GM19467 (cell line): ENCODE data around the gene KRTAP5-1.

Source experiments
- ATAC-seq: cut with Tn5 transposase; IDR thresholded peaks from one replicate; pipeline ENCODE4 v1.9.1; 2021; ENCODE audit warnings: mild to moderate bottlenecking, moderate library complexity; ENCODE audit not compliant: unreplicated experiment

KRTAP5-1 gene

DNA sequence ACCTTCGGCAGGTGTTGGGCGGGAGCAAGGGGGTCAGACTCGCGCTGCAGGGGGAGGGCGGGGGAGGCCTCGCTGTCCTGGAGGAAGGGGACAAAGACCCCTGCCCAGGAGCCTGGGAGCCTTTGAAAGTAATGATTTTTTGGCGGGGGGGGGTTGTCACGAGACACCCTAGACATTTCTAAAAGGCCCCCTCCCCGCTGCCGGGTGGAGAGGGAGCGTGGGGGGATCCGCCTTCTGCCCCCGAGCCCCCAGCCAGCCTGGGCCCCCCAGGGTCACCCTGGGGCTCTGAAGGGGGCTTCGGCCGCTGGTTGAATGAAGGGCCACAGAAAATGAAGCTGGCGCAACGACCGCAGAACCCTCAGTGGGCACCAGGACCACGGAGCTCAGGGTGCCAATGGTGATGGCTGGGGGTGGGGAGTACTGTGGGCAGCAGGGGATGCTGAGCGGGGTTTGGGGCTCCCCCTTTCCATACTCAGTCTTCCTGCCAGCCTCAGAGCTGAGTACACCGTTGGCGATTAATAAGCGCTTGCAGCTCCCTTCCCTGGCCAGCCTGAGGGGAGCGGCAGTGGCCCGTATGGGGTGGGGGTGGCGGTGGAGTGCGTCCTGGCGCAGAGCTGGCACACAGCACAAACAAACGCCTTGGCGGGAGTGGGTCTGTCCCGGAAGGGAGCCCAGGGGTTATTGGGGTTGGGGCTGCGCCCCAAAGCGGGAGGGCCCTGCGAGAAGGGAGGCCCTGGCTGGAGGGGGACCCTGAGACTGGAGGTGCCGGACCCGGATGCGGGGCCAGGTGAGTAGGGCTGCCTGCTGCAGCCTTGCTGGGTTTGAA lies 11.8 kb downstream of the KRTAP5-1 start:
- no peak for ATAC-seq

GRCh38 chr11:1572197-1573076 lies 12.6 kb downstream of the KRTAP5-1 start, which contains the start of gene DUSP8:
Gene DUSP8 (minus strand): TSS chr11:1572271. CDS start chr11:1565826, 6,445 bp downstream.
- no peak for ATAC-seq

- ATAC-seq = no peak
These were observed 13.3 kb downstream of the KRTAP5-1 start for GRCh38 chr11:1571760-1572196.

GRCh38 chr11:1570896-1571759 lies 14.0 kb downstream of the KRTAP5-1 start:
- no peak for ATAC-seq

- no peak for ATAC-seq
These were observed 14.6 kb downstream of the KRTAP5-1 start for GRCh38 chr11:1570531-1570895.

DNA sequence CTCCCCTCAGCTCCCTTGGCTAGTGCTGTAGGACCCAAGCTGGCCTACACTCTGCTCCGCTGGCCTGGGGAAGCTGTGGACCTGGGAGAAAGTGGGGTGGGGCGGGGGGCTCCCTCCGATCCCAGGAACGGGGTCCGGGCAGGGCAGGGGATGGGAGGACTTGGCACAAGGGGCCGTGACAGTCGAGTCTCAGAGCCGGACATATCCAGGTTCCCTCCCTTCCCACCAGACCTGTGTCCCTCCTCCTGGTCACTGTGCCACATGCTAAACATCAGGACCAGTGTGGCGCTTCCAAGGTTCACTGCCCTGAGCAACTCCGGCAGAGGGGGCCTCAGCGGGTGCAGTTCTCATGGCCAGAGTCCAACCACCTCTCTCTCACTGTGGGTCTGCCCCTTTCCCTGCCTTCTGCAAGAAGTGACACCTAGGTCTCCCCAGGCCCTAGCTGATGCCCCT lies 15.1 kb downstream of the KRTAP5-1 start:
- no peak for ATAC-seq

- no peak for ATAC-seq
These were observed 15.8 kb downstream of the KRTAP5-1 start for GRCh38 chr11:1569251-1569780.

- ATAC-seq = no peak
These were observed 16.6 kb downstream of the KRTAP5-1 start for GRCh38 chr11:1568441-1568911.

GRCh38 chr11:1567721-1568100 lies 17.4 kb downstream of the KRTAP5-1 start:
- no peak for ATAC-seq

DNA sequence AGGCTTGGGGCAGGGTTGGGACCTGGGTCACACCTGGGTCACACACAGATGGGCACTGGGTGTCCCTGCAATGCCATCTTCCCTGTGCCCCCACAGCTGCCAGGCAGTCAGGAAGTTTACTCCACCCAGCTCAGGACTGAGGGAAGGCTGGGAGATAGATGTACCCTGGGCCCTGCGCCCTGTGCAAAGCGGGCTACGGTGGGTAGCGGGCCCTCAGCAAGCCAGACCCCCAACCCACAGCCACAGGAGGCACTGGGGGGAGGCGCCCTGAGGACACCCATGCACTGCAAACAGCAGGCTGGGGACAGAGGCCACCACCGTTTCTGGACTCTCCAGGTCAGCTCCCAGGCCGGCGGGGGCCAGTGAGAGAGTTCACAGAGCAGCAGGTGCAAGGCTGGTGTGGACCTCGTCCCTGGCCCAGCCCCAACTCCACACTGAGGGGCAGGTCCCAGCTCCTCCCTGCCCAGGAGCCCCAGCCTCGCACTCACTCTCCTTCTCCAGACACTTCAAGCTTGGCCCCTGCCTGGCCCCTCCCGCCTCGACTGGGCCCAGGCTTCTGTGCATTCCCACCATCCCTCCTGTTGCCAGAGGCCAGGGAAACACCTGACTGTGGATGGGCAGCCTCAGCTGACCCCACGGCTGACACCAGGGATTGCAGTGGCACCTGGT lies 17.9 kb downstream of the KRTAP5-1 start:
- no peak for ATAC-seq

DNA sequence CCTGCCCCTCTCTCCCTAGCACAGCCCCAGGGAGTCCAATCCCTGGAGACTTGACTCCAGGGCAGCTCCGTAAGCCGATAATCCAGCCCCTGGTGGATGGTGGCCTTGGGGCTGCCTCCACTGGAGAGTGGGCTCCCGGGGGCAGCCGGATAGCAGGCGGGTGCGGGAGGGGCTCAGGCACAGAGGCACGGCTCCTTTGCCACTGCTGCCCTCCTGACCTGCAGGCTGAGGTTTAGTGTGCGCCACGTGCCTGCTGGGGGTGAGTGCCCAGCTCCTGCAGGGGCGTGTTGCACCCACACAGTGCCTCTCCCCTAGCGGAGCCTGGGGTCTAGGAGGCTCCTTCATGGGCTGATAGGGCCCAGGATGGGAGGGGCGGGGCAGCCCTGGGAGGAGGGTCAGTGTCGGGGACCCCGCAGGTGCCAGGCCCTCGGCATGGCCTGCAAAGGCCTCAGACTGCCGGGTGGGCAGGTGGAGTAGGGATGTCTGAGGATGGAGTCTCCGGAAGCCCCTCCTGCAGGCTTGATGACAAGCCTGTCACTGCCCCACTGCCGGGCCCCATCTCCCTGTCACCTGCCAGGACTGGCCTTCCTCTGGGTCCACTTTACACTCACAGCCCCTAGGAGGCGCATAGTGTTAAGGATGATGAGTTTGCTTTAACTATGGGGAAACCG lies 18.6 kb downstream of the KRTAP5-1 start:
- no peak for ATAC-seq

DNA sequence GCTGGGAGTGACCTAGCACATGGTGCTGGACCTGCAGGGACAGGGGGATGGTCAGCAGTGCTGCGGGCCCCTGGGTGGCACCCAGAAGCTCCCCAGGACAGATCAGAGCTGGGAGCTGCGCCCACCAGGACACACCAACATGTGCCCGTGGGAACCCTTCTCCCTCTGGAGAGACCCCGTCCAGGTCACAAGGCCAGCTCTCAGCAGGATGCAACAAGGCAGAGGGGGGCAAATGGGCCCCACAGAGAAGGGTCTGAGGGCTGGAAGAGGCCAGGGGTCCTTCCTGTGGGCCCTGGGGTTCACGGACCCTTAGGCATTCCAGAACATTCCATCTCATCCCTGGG lies 19.2 kb downstream of the KRTAP5-1 start:
- ATAC-seq = no peak

GRCh38 chr11:1565173-1565903 lies 19.7 kb downstream of the KRTAP5-1 start:
- ATAC-seq = no peak

DNA sequence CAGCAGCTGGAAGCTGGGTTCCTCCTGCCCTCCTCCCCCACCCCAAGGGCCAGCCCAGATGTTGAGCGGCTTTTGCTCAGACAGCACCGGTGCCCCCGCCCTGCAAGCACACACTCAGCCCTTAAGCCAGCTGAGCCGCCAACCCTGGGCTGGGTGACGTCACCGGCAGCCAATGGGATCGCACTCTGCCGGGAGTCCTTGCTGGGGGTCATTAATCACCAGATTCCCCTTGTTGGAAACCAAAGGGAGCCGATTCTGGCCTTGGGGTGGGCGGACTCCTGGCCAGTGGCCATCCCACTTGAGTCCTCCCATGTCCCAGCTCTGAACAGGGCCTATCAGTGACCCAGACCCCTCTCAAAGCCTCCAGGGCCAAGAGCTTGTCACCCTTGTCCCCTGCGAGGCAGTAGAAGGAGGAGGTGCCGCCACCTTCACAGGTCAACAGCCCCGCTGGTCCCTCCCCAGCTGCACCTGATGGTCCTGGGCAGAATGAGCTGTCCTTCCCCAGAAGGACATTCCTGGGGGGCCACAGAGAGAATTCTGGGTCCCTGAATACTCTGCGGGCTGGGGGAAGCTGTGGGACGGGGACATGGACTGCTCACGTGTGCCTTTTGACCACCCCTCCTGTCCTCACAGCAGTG lies 20.4 kb downstream of the KRTAP5-1 start:
- no peak for ATAC-seq

DNA sequence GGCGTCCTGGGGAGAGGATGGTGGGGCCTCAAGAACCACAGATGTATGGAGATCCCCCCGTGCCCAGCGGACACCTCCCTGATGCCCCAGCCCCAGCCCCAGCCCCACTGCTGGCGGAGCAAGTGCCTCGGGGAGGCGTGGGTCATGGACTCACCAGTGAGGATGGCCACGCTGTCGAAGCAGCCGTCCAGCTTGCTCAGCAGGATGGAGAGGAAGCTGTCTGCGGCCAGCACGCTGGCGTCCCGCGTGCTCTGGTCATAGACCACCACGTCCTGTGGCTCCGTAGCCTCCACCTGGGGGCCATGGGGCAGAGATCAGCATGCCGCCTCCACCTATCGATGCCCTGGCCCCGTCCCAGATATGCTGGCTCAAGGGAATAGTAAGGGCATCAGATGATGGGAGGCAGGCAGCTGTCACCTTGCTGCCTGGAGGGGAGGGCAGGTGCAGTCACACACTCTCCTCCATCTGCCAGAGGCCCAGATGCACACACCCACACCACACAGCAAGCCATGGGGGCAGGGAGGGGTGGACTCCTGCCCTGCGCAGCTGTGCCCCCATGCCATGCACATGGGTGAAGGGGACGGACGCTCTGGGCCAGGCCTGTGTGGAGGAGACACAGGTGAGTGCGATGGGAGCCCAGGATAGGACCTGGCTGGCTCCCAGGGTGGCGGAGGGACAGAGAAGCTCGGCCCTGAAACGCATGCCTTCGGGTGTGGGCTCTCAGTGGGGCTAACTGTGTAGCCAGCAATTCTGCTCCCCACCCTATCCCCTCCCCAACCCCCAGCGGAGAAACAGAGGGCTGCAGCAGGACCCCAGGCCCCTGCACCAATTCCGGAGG lies 21.2 kb downstream of the KRTAP5-1 start:
- ATAC-seq = no peak

DNA sequence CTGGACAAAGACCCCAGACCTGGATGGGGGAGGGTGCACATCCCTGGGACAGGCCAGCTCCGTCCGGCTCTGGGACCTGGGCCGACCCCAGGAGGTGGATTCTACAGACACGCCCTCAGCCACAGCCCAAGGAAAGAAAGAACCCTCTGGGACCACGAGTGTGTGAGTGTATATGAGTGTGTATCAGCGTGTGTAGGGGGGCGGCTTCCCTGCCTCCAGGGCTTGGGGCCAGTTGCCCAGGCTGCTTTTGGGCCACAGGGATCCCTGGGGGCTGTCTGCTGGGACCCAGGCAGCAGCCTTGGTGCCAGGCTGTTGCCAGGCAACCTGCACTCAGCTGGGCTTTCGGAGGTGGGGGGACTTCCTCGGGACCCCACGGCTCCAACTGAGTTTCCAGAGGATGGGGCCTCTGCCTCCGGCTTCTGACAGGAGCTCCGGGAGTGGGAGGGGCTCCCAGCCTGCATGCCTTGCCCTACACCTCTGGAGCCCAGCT lies 21.9 kb downstream of the KRTAP5-1 start:
- no peak for ATAC-seq

DNA sequence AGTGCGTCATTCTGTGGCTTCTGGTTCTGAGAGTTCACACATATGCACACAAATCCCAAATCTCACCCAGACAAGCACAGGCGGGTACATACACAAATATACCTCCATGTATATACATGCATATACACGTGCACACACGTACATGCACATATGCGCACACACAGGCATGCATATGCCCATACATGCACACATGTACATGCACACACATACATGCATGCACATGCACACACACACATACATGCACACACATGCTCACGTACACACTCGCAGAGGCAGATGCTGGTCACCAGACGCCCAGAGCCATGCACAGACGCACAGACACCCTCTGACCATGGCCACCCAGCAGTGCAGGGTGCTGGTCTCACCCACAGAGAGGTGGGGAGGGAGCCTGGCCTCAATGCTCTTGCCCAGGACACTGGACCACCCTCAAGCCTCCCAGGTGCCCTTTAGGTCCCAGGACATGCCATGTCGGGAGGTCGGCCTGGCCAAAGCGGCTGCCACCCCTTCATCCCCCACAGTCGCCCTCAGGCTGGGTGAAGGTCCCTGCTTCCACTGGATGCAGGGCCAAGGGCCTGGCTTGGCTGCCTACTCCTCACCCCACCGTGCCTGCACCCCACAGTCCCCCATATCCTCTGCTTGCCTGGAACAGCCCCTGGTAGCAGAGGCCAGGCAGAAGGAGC lies 22.5 kb downstream of the KRTAP5-1 start:
- no peak for ATAC-seq
